GM23338 (cell line): ENCODE results near the gene NLGN1. TPM values are rescaled to one million over a fixed set of nuclear protein-coding genes. Genes with fewer than 3 reads are reported as not detected.

Experiments
- ATAC-seq: fragments of 200-7000 bp; cut with Tn5 transposase; 3 replicates; pipeline ENCODE4 v1.9.1; 2020
- DNase-seq: peaks from one replicate; pipeline ENCODE4 v3.0.0-alpha.2; 2015; ENCODE audit warnings: low spot score
- H2AFZ ChIP-seq: fragments of 200-600 bp; sonication (generic); 2 replicates; pipeline ENCODE4 v1.8.0; 2016; ENCODE audit warnings: antibody characterized with exemption, mild to moderate bottlenecking, moderate library complexity
- H3F3A ChIP-seq: fragments of 200-600 bp; sonication (generic); replicated peaks from 2 replicates; pipeline ENCODE4 v1.8.0; 2017; ENCODE audit warnings: antibody characterized with exemption, mixed run types, low read depth
- H3K27ac ChIP-seq: fragments of 200-600 bp; sonication (generic); 2 replicates; pipeline ENCODE4 v1.6.1; 2016; ENCODE audit warnings: low read depth
- H3K27me3 ChIP-seq: fragments of 200-600 bp; sonication (generic); 2 replicates; pipeline ENCODE4 v1.8.0; 2016; ENCODE audit warnings: mild to moderate bottlenecking, mixed run types, moderate library complexity; ENCODE audit not compliant: insufficient read depth
- H3K36me3 ChIP-seq: fragments of 200-600 bp; sonication (generic); 2 replicates; pipeline ENCODE4 v1.8.0; 2016; ENCODE audit warnings: mild to moderate bottlenecking; ENCODE audit not compliant: insufficient read depth
- H3K4me1 ChIP-seq: fragments of 200-600 bp; sonication (generic); 2 replicates; pipeline ENCODE4 v1.8.0; 2016; ENCODE audit warnings: mild to moderate bottlenecking, moderate library complexity; ENCODE audit not compliant: insufficient read depth
- H3K4me2 ChIP-seq: fragments of 200-600 bp; sonication (generic); 2 replicates; pipeline ENCODE4 v1.7.1; 2017; ENCODE audit warnings: mixed run types
- H3K4me3 ChIP-seq: fragments of 200-600 bp; sonication (generic); 2 replicates; pipeline ENCODE4 v1.6.1; 2016; ENCODE audit warnings: mixed run types
- H3K79me2 ChIP-seq: fragments of 200-600 bp; sonication (generic); replicated peaks from 2 replicates; pipeline ENCODE4 v1.8.0; 2017; ENCODE audit warnings: mild to moderate bottlenecking; ENCODE audit not compliant: insufficient read depth
- H3K9me2 ChIP-seq: fragments of 200-600 bp; sonication (generic); 2 replicates; pipeline ENCODE4 v1.8.0; 2017; ENCODE audit not compliant: insufficient read depth
- H4K20me1 ChIP-seq: fragments of 200-600 bp; sonication (generic); replicated peaks from 2 replicates; pipeline ENCODE4 v1.8.0; 2017; ENCODE audit warnings: mild to moderate bottlenecking; ENCODE audit not compliant: insufficient read depth
- H3K27ac Mint-ChIP-seq: 2 replicates; pipeline ENCODE4 v1.8.0; 2020; ENCODE audit warnings: inconsistent platforms, mild to moderate bottlenecking, moderate library complexity, mixed read lengths
- H3K27me3 Mint-ChIP-seq: 3 replicates; pipeline ENCODE4 v1.8.0; 2022; ENCODE audit warnings: low read depth, mild to moderate bottlenecking, moderate library complexity, mixed read lengths, inconsistent platforms; ENCODE audit not compliant: insufficient read depth, poor library complexity
- H3K36me3 Mint-ChIP-seq: 3 replicates; pipeline ENCODE4 v1.8.0; 2021; ENCODE audit warnings: low read depth, mild to moderate bottlenecking, inconsistent platforms, moderate library complexity, mixed read lengths
- H3K4me1 Mint-ChIP-seq: 3 replicates; pipeline ENCODE4 v1.8.0; 2020; ENCODE audit warnings: mild to moderate bottlenecking, inconsistent platforms, mixed read lengths
- H3K4me3 Mint-ChIP-seq: 3 replicates; pipeline ENCODE4 v1.8.0; 2021; ENCODE audit warnings: moderate library complexity, mild to moderate bottlenecking, inconsistent platforms, mixed read lengths
- H3K9me3 Mint-ChIP-seq: 3 replicates; pipeline ENCODE4 v1.8.0; 2020; ENCODE audit warnings: moderate library complexity, mild to moderate bottlenecking, inconsistent platforms, mixed read lengths
- CREB1 ChIP-seq: fragments of 250-450 bp; sonication (Bioruptor Pico); IDR thresholded peaks from 2 replicates; pipeline ENCODE4 v1.5.0; 2020; ENCODE audit warnings: low read depth, mild to moderate bottlenecking, moderate library complexity
- CTCF ChIP-seq, 2 experiments: fragments of 200-600 bp in 1 of 2; sonication (generic) in 1 of 2; conservative IDR thresholded peaks; 2 replicates each; pipeline versions ENCODE4 v1.5.1 to v1.6.1; 2016 to 2017; ENCODE audit warnings: antibody characterized with exemption in 2 of 2, low read depth in 2 of 2, mild to moderate bottlenecking in 2 of 2, moderate library complexity in 1 of 2
- ETS1 ChIP-seq: IDR thresholded peaks from 2 replicates; pipeline ENCODE4 v1.6.1; 2016; ENCODE audit warnings: antibody characterized with exemption
- EZH2 ChIP-seq: fragments of 200-600 bp; sonication (generic); IDR thresholded peaks from one replicate; pipeline ENCODE4 v1.8.0; 2017; ENCODE audit warnings: antibody characterized with exemption, mild to moderate bottlenecking, low read depth; ENCODE audit not compliant: unreplicated experiment
- EZH2phosphoT487 ChIP-seq: fragments of 200-600 bp; sonication (generic); IDR thresholded peaks from one replicate; pipeline ENCODE4 v1.8.1; 2018; ENCODE audit warnings: antibody characterized with exemption; ENCODE audit not compliant: unreplicated experiment
- JUNB ChIP-seq: IDR thresholded peaks from one replicate; pipeline ENCODE4 v1.6.1; 2016; ENCODE audit warnings: antibody characterized with exemption; ENCODE audit not compliant: unreplicated experiment
- POLR2AphosphoS5 ChIP-seq: IDR thresholded peaks from 2 replicates; pipeline ENCODE4 v1.6.1; 2016; ENCODE audit warnings: antibody characterized with exemption, low read depth
- REST ChIP-seq: IDR thresholded peaks from one replicate; pipeline ENCODE4 v1.6.1; 2018; ENCODE audit warnings: antibody characterized with exemption; ENCODE audit not compliant: unreplicated experiment
- STAT1 ChIP-seq: IDR thresholded peaks from one replicate; pipeline ENCODE4 v1.6.1; 2016; ENCODE audit warnings: antibody characterized with exemption; ENCODE audit not compliant: unreplicated experiment
- ZNF114 ChIP-seq: fragments of 250-450 bp; sonication (Bioruptor Pico); IDR thresholded peaks from 2 replicates; pipeline ENCODE4 v1.5.0; 2020; ENCODE audit warnings: mild to moderate bottlenecking, moderate library complexity
- ZNF331 ChIP-seq: fragments of 250-450 bp; sonication (Bioruptor Pico); IDR thresholded peaks from 2 replicates; pipeline ENCODE4 v1.5.0; 2020; ENCODE audit warnings: low read depth, mild to moderate bottlenecking, moderate library complexity
- polyA plus RNA-seq: library from polyadenylated mRNA; unstranded; fragments of >200 nt; fragmentation: Nextera tagmentation; extraction: Ambion mirVana; gene quantifications from 2 replicates; pipeline ENCODE4 v1.2.1, GENCODE V29; 2016
- total RNA-seq: library from RNA; depleted of rRNA; stranded (reverse); fragments of >200 nt; shearing (Covaris generic); gene quantifications from 2 replicates; pipeline ENCODE4 v1.2.3, GENCODE V29; 2014

NLGN1 gene
- total and polyA plus RNA-seq, 2 experiments from 2014 or later: 6.5 to 18.6 TPM

GRCh38 chr3:174199696-174200095, 802.2 kb downstream of the NLGN1 start (continued):
- TF ChIP-seq CTCF (conservative IDR thresholded peaks at IDR 0.05; ENCODE audit: low read depth in 2 of 2) (no peak), JUNB (no peak), ETS1 (no peak), EZH2phosphoT487 (no peak), REST (no peak), STAT1 (no peak), POLR2AphosphoS5 (no peak), CREB1 (no peak), EZH2 (no peak)

- peak overlapping the region; percentile 11 for H3K27ac Mint-ChIP-seq
- no peak overlapping the region for H2AFZ ChIP-seq
- no peaks in the 10 kb centered on the region for H3K79me2 ChIP-seq
- H3K4me1 ChIP-seq: peaks cover 13% of the 10 kb centered on the region; the same call in 1 of the 2 replicates
- DNase-seq (no peak), ATAC-seq (no peak)
- H3F3A ChIP-seq: no peaks in the 10 kb centered on the region
- H4K20me1 ChIP-seq: no peaks in the 10 kb centered on the region
- no peak overlapping the region for H3K27ac ChIP-seq
- peaks cover 15% of the 10 kb centered on the region for H3K4me1 Mint-ChIP-seq
- no peak overlapping the region for H3K4me3 ChIP-seq
- H3K36me3 ChIP-seq: no peaks in the 10 kb centered on the region
- no peaks in the 10 kb centered on the region for H3K27me3 ChIP-seq
- no peaks in the 10 kb centered on the region for H3K9me3 Mint-ChIP-seq
- H3K9me2 ChIP-seq: no peaks in the 10 kb centered on the region
- H3K27me3 Mint-ChIP-seq: peaks cover 1% of the 10 kb centered on the region
- H3K4me2 ChIP-seq: no peak overlapping the region
- H3K4me3 Mint-ChIP-seq: no peak overlapping the region
- H3K36me3 Mint-ChIP-seq: no peaks in the 10 kb centered on the region
- TF ChIP-seq JUNB (no peak), STAT1 (no peak), REST (no peak), ZNF114 (CRISPR knock-in tag) (no peak), ZNF331 (no peak)
These were observed 804.6 kb downstream of the NLGN1 start for GRCh38 chr3:174202116-174202515.
